Activated naive CD4-positive, alpha-beta T cell treated with anti-CD3 and anti-CD28 coated beads, Interleukin-2, amount 10 ng/mL, durations not matched to agents 7 days and 5 days (primary cell): ENCODE measurements around the gene UBAC1.
A peak's percentile ranks its signal among the peaks of the same experiment; 100 is the strongest.

ENCODE experiments used
- CTCF ChIA-PET: fragments of 350-600 bp; sonication (Branson Sonifier 250); formaldehyde crosslinking; loops from one replicate; lab custom pipeline; 2021; ENCODE audit warnings: antibody characterized with exemption; lab: Charles Lee
- DNase-seq: peaks from one replicate; pipeline ENCODE4 v3.0.0-alpha.2; 2020
- H3K27ac Mint-ChIP-seq: one replicate; pipeline ENCODE4 v1.8.0; 2021; ENCODE audit warnings: mild to moderate bottlenecking, moderate library complexity, mixed read lengths
- H3K27me3 Mint-ChIP-seq: one replicate; pipeline ENCODE4 v1.8.0; 2021; ENCODE audit warnings: mild to moderate bottlenecking, mixed read lengths
- H3K36me3 Mint-ChIP-seq: one replicate; pipeline ENCODE4 v1.8.0; 2021; ENCODE audit warnings: mixed read lengths
- H3K4me1 Mint-ChIP-seq: one replicate; pipeline ENCODE4 v1.8.0; 2021; ENCODE audit warnings: mixed read lengths
- H3K4me3 Mint-ChIP-seq: one replicate; pipeline ENCODE4 v1.8.0; 2021; ENCODE audit warnings: mild to moderate bottlenecking, moderate library complexity, mixed read lengths
- H3K9me3 Mint-ChIP-seq: one replicate; pipeline ENCODE4 v1.8.0; 2021; ENCODE audit warnings: mixed read lengths

Gene UBAC1

GRCh38 chr9:135909371-135909770, 51.8 kb downstream of the UBAC1 start:
- H3K36me3 Mint-ChIP-seq, result peaks cover 56% of the 10 kb centered on the region
- peaks cover 9% of the 10 kb centered on the region for H3K9me3 Mint-ChIP-seq
- H3K4me1 Mint-ChIP-seq, result peaks cover 36% of the 10 kb centered on the region
- H3K27ac Mint-ChIP-seq, result no peak overlapping the region
- peak; percentile 15 for DNase-seq
- peak overlapping the region; percentile 75 for H3K4me3 Mint-ChIP-seq
- H3K27me3 Mint-ChIP-seq, result no peaks in the 10 kb centered on the region
- CTCF ChIA-PET, result no interaction called here

- Mint-ChIP-seq H3K4me3 (peak overlapping the region; percentile 75), H3K27ac (peak overlapping the region; percentile 82), H3K9me3 (peaks cover 8% of the 10 kb centered on the region), H3K27me3 (no peaks in the 10 kb centered on the region), H3K36me3 (peaks cover 55% of the 10 kb centered on the region), H3K4me1 (peaks cover 36% of the 10 kb centered on the region)
- CTCF ChIA-PET, result no interaction called here
- DNase-seq, result peak; percentile 19
These were observed 52.4 kb downstream of the UBAC1 start for GRCh38 chr9:135908754-135909204.

- Mint-ChIP-seq H3K27me3 (no peaks in the 10 kb centered on the region), H3K27ac (peak overlapping the region; percentile 82), H3K4me1 (peaks cover 36% of the 10 kb centered on the region), H3K36me3 (peaks cover 52% of the 10 kb centered on the region), H3K4me3 (peak overlapping the region; percentile 75), H3K9me3 (peaks cover 3% of the 10 kb centered on the region)
- DNase-seq, result no peak
- CTCF ChIA-PET, result no interaction called here
These were observed 53.0 kb downstream of the UBAC1 start for GRCh38 chr9:135908093-135908753.

GRCh38 chr9:135907431-135908092, 53.6 kb downstream of the UBAC1 start, which contains the start of gene CAMSAP1:
TSS of gene CAMSAP1 (minus strand) at chr9:135907546. CDS start at chr9:135907159, 387 bp downstream.
- Mint-ChIP-seq H3K4me1 (peaks cover 36% of the 10 kb centered on the region), H3K36me3 (peaks cover 49% of the 10 kb centered on the region), H3K4me3 (peak within 1 kb of the TSS; percentile 84)

GRCh38 chr9:135907006-135907430, 54.2 kb downstream of the UBAC1 start:
- peaks cover 3% of the 10 kb centered on the region for H3K9me3 Mint-ChIP-seq
- CTCF ChIA-PET, result no interaction called here
- DNase-seq, result no peak
- H3K4me1 Mint-ChIP-seq, result peaks cover 36% of the 10 kb centered on the region
- peak overlapping the region; percentile 37 for H3K4me3 Mint-ChIP-seq
- H3K27me3 Mint-ChIP-seq, result no peaks in the 10 kb centered on the region
- peaks cover 48% of the 10 kb centered on the region for H3K36me3 Mint-ChIP-seq
- no peak overlapping the region for H3K27ac Mint-ChIP-seq

More at GRCh38 chr9:135907431-135908092, 53.6 kb downstream of the UBAC1 start, which contains the start of gene CAMSAP1:
- DNase-seq, result peak; percentile 93
- Mint-ChIP-seq H3K27ac (peak within 1 kb of the TSS; percentile 82), H3K27me3 (no peaks in the 10 kb centered on the region), H3K9me3 (peaks cover 3% of the 10 kb centered on the region)
- CTCF ChIA-PET, result no interaction called here

- CTCF ChIA-PET, result interaction anchor here (1.4 kb wide), 1 partner anchor 18 kb away, joined by 3 read pairs; no protein-coding TSS in a partner anchor
- DNase-seq, result peak; percentile 56
These were observed 54.7 kb downstream of the UBAC1 start for GRCh38 chr9:135906291-135907005.

GRCh38 chr9:135905380-135906258, 55.6 kb downstream of the UBAC1 start:
- no peaks in the 10 kb centered on the region for H3K27me3 Mint-ChIP-seq
- H3K4me1 Mint-ChIP-seq, result peaks cover 38% of the 10 kb centered on the region
- peak overlapping the region; percentile 84 for H3K4me3 Mint-ChIP-seq
- peak; percentile 51 for DNase-seq
- CTCF ChIA-PET, result interaction anchor here (0.8 to 1.4 kb wide), 2 partner anchors 9 to 18 kb away, joined by 3 to 4 read pairs; no protein-coding TSS in a partner anchor
- peak overlapping the region; percentile 66 for H3K27ac Mint-ChIP-seq
- peaks cover 39% of the 10 kb centered on the region for H3K36me3 Mint-ChIP-seq
- no peaks in the 10 kb centered on the region for H3K9me3 Mint-ChIP-seq

More at GRCh38 chr9:135906291-135907005, 54.7 kb downstream of the UBAC1 start:
- peak overlapping the region; percentile 84 for H3K4me3 Mint-ChIP-seq
- H3K27ac Mint-ChIP-seq, result peak overlapping the region; percentile 66
- peaks cover 2% of the 10 kb centered on the region for H3K9me3 Mint-ChIP-seq
- peaks cover 35% of the 10 kb centered on the region for H3K4me1 Mint-ChIP-seq
- H3K27me3 Mint-ChIP-seq, result no peaks in the 10 kb centered on the region
- peaks cover 47% of the 10 kb centered on the region for H3K36me3 Mint-ChIP-seq

GRCh38 chr9:135903786-135904520, 57.2 kb downstream of the UBAC1 start:
- peak; percentile 9 for DNase-seq
- CTCF ChIA-PET, result interaction anchor here (0.6 kb wide), 1 partner anchor 221 kb away, joined by 3 read pairs; no protein-coding TSS in a partner anchor
- H3K27ac Mint-ChIP-seq, result no peak overlapping the region
- peaks cover 39% of the 10 kb centered on the region for H3K4me1 Mint-ChIP-seq
- peaks cover 30% of the 10 kb centered on the region for H3K36me3 Mint-ChIP-seq
- H3K27me3 Mint-ChIP-seq, result no peaks in the 10 kb centered on the region
- H3K4me3 Mint-ChIP-seq, result no peak overlapping the region
- H3K9me3 Mint-ChIP-seq, result peaks cover 4% of the 10 kb centered on the region

- Mint-ChIP-seq H3K9me3 (peaks cover 6% of the 10 kb centered on the region), H3K4me1 (peaks cover 38% of the 10 kb centered on the region), H3K36me3 (peaks cover 26% of the 10 kb centered on the region), H3K27me3 (no peaks in the 10 kb centered on the region), H3K4me3 (no peak overlapping the region), H3K27ac (no peak overlapping the region)
- CTCF ChIA-PET, result no interaction called here
- no peak for DNase-seq
These were observed 57.9 kb downstream of the UBAC1 start for GRCh38 chr9:135903358-135903656.

GRCh38 chr9:135902655-135903357, 58.4 kb downstream of the UBAC1 start:
- Mint-ChIP-seq H3K4me3 (no peak overlapping the region), H3K4me1 (peaks cover 38% of the 10 kb centered on the region), H3K9me3 (peaks cover 6% of the 10 kb centered on the region), H3K27me3 (no peaks in the 10 kb centered on the region), H3K27ac (no peak overlapping the region), H3K36me3 (peaks cover 27% of the 10 kb centered on the region)
- CTCF ChIA-PET, result no interaction called here
- peak; percentile 1 for DNase-seq

- Mint-ChIP-seq H3K4me1 (peaks cover 39% of the 10 kb centered on the region), H3K9me3 (peaks cover 6% of the 10 kb centered on the region), H3K36me3 (peaks cover 28% of the 10 kb centered on the region), H3K27me3 (no peaks in the 10 kb centered on the region), H3K27ac (no peak overlapping the region), H3K4me3 (no peak overlapping the region)
- no peak for DNase-seq
- CTCF ChIA-PET, result no interaction called here
These were observed 59.3 kb downstream of the UBAC1 start for GRCh38 chr9:135901826-135902225.

- Mint-ChIP-seq H3K27me3 (no peaks in the 10 kb centered on the region), H3K27ac (no peak overlapping the region), H3K4me3 (no peak overlapping the region), H3K4me1 (peaks cover 40% of the 10 kb centered on the region), H3K9me3 (peaks cover 6% of the 10 kb centered on the region), H3K36me3 (peaks cover 28% of the 10 kb centered on the region)
- CTCF ChIA-PET, result no interaction called here
- DNase-seq, result no peak
These were observed 60.0 kb downstream of the UBAC1 start for GRCh38 chr9:135901031-135901758.
